Neural crest cell (in vitro differentiated cells): ENCODE data around the gene NR1H4. TPM values are rescaled to one million over a fixed set of nuclear protein-coding genes. Genes with fewer than 3 reads are reported as not detected.

Experiments used
- DNase-seq: peaks from one replicate; pipeline ENCODE4 v3.0.0; 2021; ENCODE audit warnings: low read depth, mixed read lengths, low spot score
- H3K27ac Mint-ChIP-seq: one replicate; pipeline ENCODE4 v1.8.0; 2021; ENCODE audit warnings: mild to moderate bottlenecking, mixed read lengths; ENCODE audit not compliant: unreplicated experiment
- H3K27me3 Mint-ChIP-seq: 2 replicates; pipeline ENCODE4 v1.8.0; 2021; ENCODE audit warnings: low read depth, mild to moderate bottlenecking, mixed read lengths
- H3K36me3 Mint-ChIP-seq: 2 replicates; pipeline ENCODE4 v1.8.0; 2021; ENCODE audit warnings: low read depth, mild to moderate bottlenecking, mixed read lengths
- H3K4me1 Mint-ChIP-seq: 2 replicates; pipeline ENCODE4 v1.8.0; 2021; ENCODE audit warnings: mixed read lengths
- H3K4me3 Mint-ChIP-seq: one replicate; pipeline ENCODE4 v1.8.0; 2021; ENCODE audit warnings: mild to moderate bottlenecking, mixed read lengths
- H3K9me3 Mint-ChIP-seq: 2 replicates; pipeline ENCODE4 v1.8.0; 2021; ENCODE audit warnings: mixed read lengths
- total RNA-seq: library from RNA; stranded (reverse); gene quantifications from 2 replicates; pipeline ENCODE4 v1.2.1, GENCODE V29; 2021
- TF ChIP-seq, protein P1 (sequence below): fragments of 200-600 bp; sonication (generic); conservative IDR thresholded peaks from 2 replicates; pipeline ENCODE4 v1.5.0; 2021; ENCODE audit warnings: antibody characterized with exemption, mild to moderate bottlenecking

The NR1H4 gene
- total RNA-seq, 1 donor from 2014 or later, result not detected

DNA sequence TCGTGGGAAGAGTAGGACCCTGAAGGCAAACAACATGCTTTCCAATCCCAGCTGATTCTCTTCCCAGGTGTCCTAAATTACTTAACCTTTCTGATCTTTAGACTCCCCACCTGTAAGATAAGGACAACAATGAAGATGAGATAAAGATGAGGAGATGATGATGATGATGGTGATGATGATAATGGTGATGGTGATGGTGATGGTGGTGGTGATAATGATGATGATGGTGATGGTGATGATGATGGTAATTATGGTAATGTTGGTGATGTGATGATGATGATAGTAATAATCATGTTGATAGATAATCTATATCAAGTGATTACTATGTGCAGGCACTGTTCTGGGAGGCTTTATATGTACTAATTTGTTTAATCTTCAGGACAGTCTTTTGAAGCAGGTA is 48.3 kb downstream of the NR1H4 start:
- TF ChIP-seq, protein P1, sequence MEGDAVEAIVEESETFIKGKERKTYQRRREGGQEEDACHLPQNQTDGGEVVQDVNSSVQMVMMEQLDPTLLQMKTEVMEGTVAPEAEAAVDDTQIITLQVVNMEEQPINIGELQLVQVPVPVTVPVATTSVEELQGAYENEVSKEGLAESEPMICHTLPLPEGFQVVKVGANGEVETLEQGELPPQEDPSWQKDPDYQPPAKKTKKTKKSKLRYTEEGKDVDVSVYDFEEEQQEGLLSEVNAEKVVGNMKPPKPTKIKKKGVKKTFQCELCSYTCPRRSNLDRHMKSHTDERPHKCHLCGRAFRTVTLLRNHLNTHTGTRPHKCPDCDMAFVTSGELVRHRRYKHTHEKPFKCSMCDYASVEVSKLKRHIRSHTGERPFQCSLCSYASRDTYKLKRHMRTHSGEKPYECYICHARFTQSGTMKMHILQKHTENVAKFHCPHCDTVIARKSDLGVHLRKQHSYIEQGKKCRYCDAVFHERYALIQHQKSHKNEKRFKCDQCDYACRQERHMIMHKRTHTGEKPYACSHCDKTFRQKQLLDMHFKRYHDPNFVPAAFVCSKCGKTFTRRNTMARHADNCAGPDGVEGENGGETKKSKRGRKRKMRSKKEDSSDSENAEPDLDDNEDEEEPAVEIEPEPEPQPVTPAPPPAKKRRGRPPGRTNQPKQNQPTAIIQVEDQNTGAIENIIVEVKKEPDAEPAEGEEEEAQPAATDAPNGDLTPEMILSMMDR, result no peak

DNA sequence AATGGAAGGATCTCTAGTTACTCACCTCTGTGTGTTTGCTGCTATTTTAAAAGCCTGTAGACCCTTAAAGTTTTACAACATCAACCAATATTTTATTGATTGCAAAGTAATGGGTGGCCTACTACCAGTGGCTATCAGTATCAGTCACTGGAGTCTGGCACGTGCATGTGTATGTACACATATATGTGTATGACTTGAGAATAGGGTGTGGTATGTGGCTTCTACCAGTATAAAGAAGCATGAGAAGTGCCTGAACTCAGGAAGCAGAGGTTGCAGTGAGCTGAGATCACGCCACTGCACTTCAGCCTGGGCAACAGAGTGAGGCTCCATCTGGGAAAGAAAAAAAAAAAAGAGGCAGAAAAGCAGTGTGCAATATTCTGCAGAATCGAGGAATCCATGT is 54.4 kb downstream of the NR1H4 start:
- Mint-ChIP-seq H3K36me3 (no peaks in the 10 kb centered on the region), H3K9me3 (no peaks in the 10 kb centered on the region)

More for the DNA sequence above, 48.3 kb downstream of the NR1H4 start:
- Mint-ChIP-seq H3K36me3 (no peaks in the 10 kb centered on the region), H3K27ac (no peak overlapping the region), H3K4me1 (no peaks in the 10 kb centered on the region), H3K4me3 (no peak overlapping the region), H3K27me3 (peaks cover 34% of the 10 kb centered on the region), H3K9me3 (peaks cover 4% of the 10 kb centered on the region)
- no peak for DNase-seq

DNA sequence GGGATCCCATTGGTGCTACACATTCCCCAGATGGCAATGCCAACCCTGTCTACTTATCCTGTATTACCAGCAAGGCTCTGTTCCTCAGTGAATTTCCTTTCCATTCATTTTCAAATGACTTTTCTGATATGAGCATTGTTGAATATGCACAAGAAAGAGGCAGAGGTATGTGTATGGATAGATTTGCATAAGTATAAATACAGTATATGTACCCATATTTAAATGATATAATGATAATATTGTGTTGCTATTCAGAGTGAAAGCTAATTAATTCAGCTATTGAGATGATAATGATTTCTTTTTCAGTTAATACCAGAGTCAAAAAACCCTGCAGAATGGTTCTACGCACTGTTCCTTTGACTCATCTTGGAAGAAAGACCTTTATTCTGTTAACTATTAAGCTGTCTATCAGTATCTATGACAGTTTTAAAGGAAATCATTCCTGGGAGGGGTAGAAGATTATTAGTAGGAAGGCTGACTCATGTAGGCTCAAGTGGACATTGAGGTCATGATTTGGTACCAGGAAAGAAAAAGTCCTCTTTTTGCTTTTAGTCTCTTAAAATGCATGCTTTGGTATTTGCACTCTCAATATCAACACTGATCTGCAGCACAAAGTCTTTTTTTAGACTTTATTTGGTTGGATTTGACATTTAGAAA is 54.9 kb downstream of the NR1H4 start:
- Mint-ChIP-seq H3K27ac (no peak overlapping the region), H3K4me1 (peaks cover 3% of the 10 kb centered on the region), H3K27me3 (peaks cover 40% of the 10 kb centered on the region), H3K36me3 (no peaks in the 10 kb centered on the region), H3K9me3 (no peaks in the 10 kb centered on the region), H3K4me3 (no peak overlapping the region)
- DNase-seq, result no peak
- TF ChIP-seq, protein P1, result no peak

More for the DNA sequence above, 54.4 kb downstream of the NR1H4 start:
- H3K27me3 Mint-ChIP-seq, result peaks cover 38% of the 10 kb centered on the region
- TF ChIP-seq, protein P1, result no peak
- no peak for DNase-seq
- no peak overlapping the region for H3K4me3 Mint-ChIP-seq
- peaks cover 3% of the 10 kb centered on the region for H3K4me1 Mint-ChIP-seq
- no peak overlapping the region for H3K27ac Mint-ChIP-seq

DNA sequence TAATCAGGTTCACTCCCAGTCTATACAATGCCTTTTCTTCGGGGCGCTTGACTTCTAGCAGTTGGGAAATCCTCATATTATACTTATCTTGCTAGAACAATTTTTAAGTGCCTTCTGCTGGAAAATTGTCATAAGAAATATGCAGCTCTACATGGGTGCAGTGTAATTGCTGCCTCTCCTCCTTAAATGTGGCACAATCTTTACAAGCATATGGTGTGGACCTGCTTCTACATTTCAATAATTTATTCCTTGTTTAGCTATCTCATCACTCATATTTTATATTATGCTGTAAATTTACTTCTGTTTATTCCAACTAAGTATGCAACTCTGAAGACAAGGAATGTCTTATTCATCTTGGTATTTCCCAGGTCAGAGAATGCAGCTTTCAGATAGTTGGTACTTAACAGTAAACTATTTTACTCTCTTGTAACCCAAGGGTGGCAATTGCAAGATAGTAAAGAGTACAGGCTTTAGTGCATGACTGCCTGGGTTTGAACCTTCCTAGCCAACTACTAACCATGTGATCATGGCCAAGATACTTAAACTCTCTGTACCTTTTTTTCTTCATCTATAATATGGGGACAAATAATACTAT is 56.2 kb downstream of the NR1H4 start:
- Mint-ChIP-seq H3K36me3 (no peaks in the 10 kb centered on the region), H3K27ac (no peak overlapping the region), H3K9me3 (no peaks in the 10 kb centered on the region), H3K4me1 (peaks cover 3% of the 10 kb centered on the region), H3K4me3 (no peak overlapping the region), H3K27me3 (peaks cover 40% of the 10 kb centered on the region)
- TF ChIP-seq, protein P1, result no peak
- no peak for DNase-seq

DNA sequence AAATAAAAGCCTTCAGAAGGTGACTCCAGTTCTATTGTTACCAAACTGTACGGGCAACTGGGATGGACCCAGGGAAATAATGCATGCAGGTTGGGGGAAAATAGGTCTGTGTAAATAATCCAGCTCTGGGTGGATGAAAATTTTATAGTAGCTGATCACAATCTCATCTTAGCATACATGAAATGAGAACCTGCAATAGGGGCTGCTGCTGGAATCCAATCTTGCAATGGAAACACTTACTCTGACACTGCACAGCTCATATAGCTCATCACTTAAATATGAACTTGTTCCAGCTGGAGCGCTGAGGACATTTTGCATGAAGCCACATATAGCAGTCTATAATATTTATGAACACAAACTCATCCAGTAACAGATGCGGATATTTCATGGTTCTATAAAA is 59.7 kb downstream of the NR1H4 start:
- no peak overlapping the region for H3K4me3 Mint-ChIP-seq
- H3K9me3 Mint-ChIP-seq, result no peaks in the 10 kb centered on the region
- H3K36me3 Mint-ChIP-seq, result no peaks in the 10 kb centered on the region
- peaks cover 3% of the 10 kb centered on the region for H3K4me1 Mint-ChIP-seq
- no peak for DNase-seq
- no peak overlapping the region for H3K27ac Mint-ChIP-seq
- TF ChIP-seq, protein P1, result no peak
- H3K27me3 Mint-ChIP-seq, result peaks cover 38% of the 10 kb centered on the region
